H9 (cell line): ENCODE data around the gene RUNX1. TPM values are rescaled to one million over a fixed set of nuclear protein-coding genes. Genes with fewer than 3 reads are reported as not detected.

ENCODE experiments used
- DNase-seq: peaks from one replicate; pipeline ENCODE4 v3.0.0-alpha.2; 2017
- H2AFZ ChIP-seq: one replicate; pipeline ENCODE4 v1.6.1; 2013; ENCODE audit warnings: mild to moderate bottlenecking, low read length, control low read depth, moderate library complexity
- H2AK5ac ChIP-seq: 2 replicates; pipeline ENCODE4 v1.6.1; 2013; ENCODE audit warnings: low read length, control low read depth, mixed read lengths; ENCODE audit not compliant: insufficient read length
- H2BK120ac ChIP-seq: one replicate; pipeline ENCODE4 v1.6.1; 2013; ENCODE audit warnings: low read depth, mild to moderate bottlenecking, low read length, control low read depth, inconsistent platforms; ENCODE audit not compliant: poor library complexity, severe bottlenecking
- H2BK12ac ChIP-seq: 2 replicates; pipeline ENCODE4 v1.6.1; 2013; ENCODE audit warnings: low read length, control low read depth, mixed read lengths, low read depth; ENCODE audit not compliant: insufficient read length
- H2BK15ac ChIP-seq: 2 replicates; pipeline ENCODE4 v1.6.1; 2013; ENCODE audit warnings: low read depth, low read length, control low read depth
- H2BK20ac ChIP-seq: one replicate; pipeline ENCODE4 v1.6.1; 2013; ENCODE audit warnings: low read depth, mild to moderate bottlenecking, low read length, control low read depth, inconsistent platforms; ENCODE audit not compliant: poor library complexity, severe bottlenecking
- H2BK5ac ChIP-seq: 2 replicates; pipeline ENCODE4 v1.6.1; 2013; ENCODE audit warnings: low read length, control low read depth, mixed read lengths; ENCODE audit not compliant: insufficient read length
- H3K14ac ChIP-seq: 2 replicates; pipeline ENCODE4 v1.6.1; 2013; ENCODE audit warnings: low read length, control low read depth; ENCODE audit not compliant: insufficient read depth
- H3K18ac ChIP-seq: 2 replicates; pipeline ENCODE4 v1.6.1; 2013; ENCODE audit warnings: low read depth, mild to moderate bottlenecking, mixed read lengths, low read length, control low read depth; ENCODE audit not compliant: insufficient read length
- H3K23ac ChIP-seq: 2 replicates; pipeline ENCODE4 v1.6.1; 2013; ENCODE audit warnings: low read length, control low read depth, mixed read lengths, low read depth; ENCODE audit not compliant: insufficient read length
- H3K23me2 ChIP-seq: 2 replicates; pipeline ENCODE4 v1.6.1; 2013; ENCODE audit warnings: low read depth, mild to moderate bottlenecking, mixed read lengths, low read length, control low read depth; ENCODE audit not compliant: insufficient read length, poor library complexity, severe bottlenecking
- H3K27ac ChIP-seq: 2 replicates; pipeline ENCODE4 v1.5.1; 2013; ENCODE audit warnings: low read length, control low read depth, mixed read lengths, low read depth; ENCODE audit not compliant: insufficient read length
- H3K27me3 ChIP-seq: 2 replicates; pipeline ENCODE4 v1.6.1; 2013; ENCODE audit warnings: low read length, control low read depth, inconsistent platforms; ENCODE audit not compliant: insufficient read depth
- H3K4ac ChIP-seq: 2 replicates; pipeline ENCODE4 v1.6.1; 2013; ENCODE audit warnings: low read depth, mild to moderate bottlenecking, control low read depth, inconsistent platforms, low read length, moderate library complexity
- H3K4me1 ChIP-seq: 2 replicates; pipeline ENCODE4 v1.6.1; 2013; ENCODE audit warnings: low read length, control low read depth, inconsistent platforms; ENCODE audit not compliant: insufficient read depth
- H3K4me2 ChIP-seq: 2 replicates; pipeline ENCODE4 v1.6.1; 2013; ENCODE audit warnings: low read length, control low read depth, mixed read lengths; ENCODE audit not compliant: insufficient read length, insufficient read depth
- H3K56ac ChIP-seq: 2 replicates; pipeline ENCODE4 v1.6.1; 2013; ENCODE audit warnings: low read depth, mild to moderate bottlenecking, mixed read lengths, low read length, control low read depth; ENCODE audit not compliant: insufficient read length
- H3K79me1 ChIP-seq: 2 replicates; pipeline ENCODE4 v1.6.1; 2013; ENCODE audit warnings: low read depth, mild to moderate bottlenecking, moderate library complexity, low read length, control low read depth, inconsistent platforms; ENCODE audit not compliant: insufficient read depth, poor library complexity, severe bottlenecking
- H3K79me2 ChIP-seq: 2 replicates; pipeline ENCODE4 v1.6.1; 2013; ENCODE audit warnings: low read length, control low read depth, inconsistent platforms; ENCODE audit not compliant: insufficient read depth
- H3K9ac ChIP-seq: 2 replicates; pipeline ENCODE4 v1.6.1; 2013; ENCODE audit warnings: low read length, control low read depth, mixed read lengths; ENCODE audit not compliant: insufficient read length; ENCODE audit errors: extremely low read depth
- H3K9me3 ChIP-seq: one replicate; pipeline ENCODE4 v1.6.1; 2013; ENCODE audit warnings: low read depth, low read length, inconsistent platforms; ENCODE audit not compliant: control insufficient read depth
- H3T11ph ChIP-seq: one replicate; pipeline ENCODE4 v1.6.1; 2013; ENCODE audit warnings: mild to moderate bottlenecking, low read length, control low read depth, inconsistent platforms
- H4K20me1 ChIP-seq: one replicate; pipeline ENCODE4 v1.6.1; 2013; ENCODE audit not compliant: control insufficient read depth, insufficient read length, insufficient read depth
- H4K5ac ChIP-seq: 2 replicates; pipeline ENCODE4 v1.6.1; 2013; ENCODE audit warnings: low read depth, mild to moderate bottlenecking, mixed read lengths, low read length, control low read depth; ENCODE audit not compliant: insufficient read length
- H4K8ac ChIP-seq: replicated peaks from 2 replicates; pipeline ENCODE4 v1.6.1; 2013; ENCODE audit warnings: low read length, control low read depth, mixed read lengths, low read depth; ENCODE audit not compliant: insufficient read length
- H4K91ac ChIP-seq: 2 replicates; pipeline ENCODE4 v1.6.1; 2013; ENCODE audit warnings: low read depth, mild to moderate bottlenecking, moderate library complexity, mixed read lengths, low read length, control low read depth; ENCODE audit not compliant: insufficient read length
- H3K27ac Mint-ChIP-seq, 3 experiments: 2 replicates in 2 of 3; 3 replicates in 1 of 3; pipeline ENCODE4 v1.8.0; 2020 to 2021; ENCODE audit warnings: mixed read lengths in 3 of 3, mild to moderate bottlenecking in 1 of 3, moderate library complexity in 1 of 3
- H3K27me3 Mint-ChIP-seq: 2 replicates; pipeline ENCODE4 v1.8.0; 2021; ENCODE audit warnings: low read depth, mild to moderate bottlenecking, moderate library complexity, mixed read lengths
- H3K36me3 Mint-ChIP-seq, 3 experiments: 2 replicates in 2 of 3; 3 replicates in 1 of 3; pipeline ENCODE4 v1.8.0; 2020 to 2021; ENCODE audit warnings: low read depth in 3 of 3, mixed read lengths in 3 of 3; ENCODE audit not compliant: insufficient read depth in 1 of 3
- H3K4me1 Mint-ChIP-seq, 2 experiments: 2 replicates each; pipeline ENCODE4 v1.8.0; 2020; ENCODE audit warnings: mixed read lengths in 2 of 2
- H3K4me3 Mint-ChIP-seq, 2 experiments: 2 replicates in 1 of 2; 3 replicates in 1 of 2; pipeline ENCODE4 v1.8.0; 2020 to 2021; ENCODE audit warnings: mild to moderate bottlenecking in 2 of 2, mixed read lengths in 2 of 2, moderate library complexity in 1 of 2
- H3K9me3 Mint-ChIP-seq, 2 experiments: 2 replicates in 1 of 2; 3 replicates in 1 of 2; pipeline ENCODE4 v1.8.0; 2020; ENCODE audit warnings: mild to moderate bottlenecking in 2 of 2, mixed read lengths in 2 of 2, moderate library complexity in 1 of 2
- CTCF ChIP-seq: fragments of 200-600 bp; sonication (generic); conservative IDR thresholded peaks from 3 replicates; pipeline ENCODE4 v1.8.0; 2021; ENCODE audit warnings: antibody characterized with exemption, mild to moderate bottlenecking
- WGBS: extraction: QIAGEN DNeasy Blood & Tissue Kit; methylation state at CpG from one replicate; pipeline ENCODE4 v1.1.7; 2013; ENCODE audit warnings: missing lambda C conversion rate, low lambda C conversion rate, mixed read lengths; ENCODE audit not compliant: insufficient read length; ENCODE audit errors: extremely low coverage; 5-methylcytosine and 5-hydroxymethylcytosine counted together
- total RNA-seq: library from RNA; stranded (reverse); gene quantifications from 2 replicates; pipeline ENCODE4 v1.2.1, GENCODE V29; 2021

The RUNX1 gene
- total RNA-seq, 1 experiment from 2014 or later = 0.72 TPM

GRCh38 chr21:35044770-35045541 lies 4.1 kb downstream of the RUNX1 start:
- H3K27me3 Mint-ChIP-seq = peaks cover 12% of the 10 kb centered on the region
- no peak overlapping the region for H3K4me2 ChIP-seq
- H3K27ac ChIP-seq = no peak overlapping the region
- H2BK15ac ChIP-seq = no peak overlapping the region
- H3K79me1 ChIP-seq = no peaks in the 10 kb centered on the region
- H3K18ac ChIP-seq = no peak overlapping the region
- no peak overlapping the region for H2BK5ac ChIP-seq
- H4K8ac ChIP-seq = no peak overlapping the region
- H3K4me1 ChIP-seq = no peaks in the 10 kb centered on the region
- H4K5ac ChIP-seq = no peak overlapping the region
- no peak overlapping the region for H4K91ac ChIP-seq
- no peaks in the 10 kb centered on the region for H3K9me3 Mint-ChIP-seq
- H3K9ac ChIP-seq = no peak overlapping the region
- no peak overlapping the region for H2BK12ac ChIP-seq
- H3K9me3 ChIP-seq = no peaks in the 10 kb centered on the region
- no peak for TF ChIP-seq CTCF
- no peak overlapping the region for H3K4ac ChIP-seq
- no peak overlapping the region for H2BK120ac ChIP-seq
- no peak overlapping the region for H3K56ac ChIP-seq
- H3K4me1 Mint-ChIP-seq = peaks cover 18 to 28% of the 10 kb centered on the region in 2 experiments
- H3T11ph ChIP-seq = no peak overlapping the region
- no peaks in the 10 kb centered on the region for H3K23me2 ChIP-seq
- no peaks in the 10 kb centered on the region for H4K20me1 ChIP-seq
- H3K79me2 ChIP-seq = no peaks in the 10 kb centered on the region
- H2AFZ ChIP-seq = no peak overlapping the region
- H3K23ac ChIP-seq = no peak overlapping the region
- H3K27ac Mint-ChIP-seq = no peak overlapping the region
- no peaks in the 10 kb centered on the region for H3K27me3 ChIP-seq
- H2AK5ac ChIP-seq = no peak overlapping the region
- DNase-seq = no peak
- H2BK20ac ChIP-seq = no peak overlapping the region
- H3K4me3 Mint-ChIP-seq = no peak overlapping the region
- no CpG with 5 or more reads among the region's 8 CpGs for WGBS
- H3K14ac ChIP-seq = no peak overlapping the region
- H3K36me3 Mint-ChIP-seq = no peaks in the 10 kb centered on the region
